ENCODE measurements around the gene ACOT11.

- TF ChIP-seq, protein P1, sequence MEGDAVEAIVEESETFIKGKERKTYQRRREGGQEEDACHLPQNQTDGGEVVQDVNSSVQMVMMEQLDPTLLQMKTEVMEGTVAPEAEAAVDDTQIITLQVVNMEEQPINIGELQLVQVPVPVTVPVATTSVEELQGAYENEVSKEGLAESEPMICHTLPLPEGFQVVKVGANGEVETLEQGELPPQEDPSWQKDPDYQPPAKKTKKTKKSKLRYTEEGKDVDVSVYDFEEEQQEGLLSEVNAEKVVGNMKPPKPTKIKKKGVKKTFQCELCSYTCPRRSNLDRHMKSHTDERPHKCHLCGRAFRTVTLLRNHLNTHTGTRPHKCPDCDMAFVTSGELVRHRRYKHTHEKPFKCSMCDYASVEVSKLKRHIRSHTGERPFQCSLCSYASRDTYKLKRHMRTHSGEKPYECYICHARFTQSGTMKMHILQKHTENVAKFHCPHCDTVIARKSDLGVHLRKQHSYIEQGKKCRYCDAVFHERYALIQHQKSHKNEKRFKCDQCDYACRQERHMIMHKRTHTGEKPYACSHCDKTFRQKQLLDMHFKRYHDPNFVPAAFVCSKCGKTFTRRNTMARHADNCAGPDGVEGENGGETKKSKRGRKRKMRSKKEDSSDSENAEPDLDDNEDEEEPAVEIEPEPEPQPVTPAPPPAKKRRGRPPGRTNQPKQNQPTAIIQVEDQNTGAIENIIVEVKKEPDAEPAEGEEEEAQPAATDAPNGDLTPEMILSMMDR (IDR thresholded peaks at IDR 0.05): no peak
- TF ChIP-seq POLR2AphosphoS5 (IDR thresholded peaks at IDR 0.05): no peak
- TF ChIP-seq POLR2A (IDR thresholded peaks at IDR 0.05): no peak
- TF ChIP-seq EP300 (IDR thresholded peaks at IDR 0.05): no peak
Observed at GRCh38 chr1:54583871-54584270, 35.8 kb downstream of the ACOT11 start.
